ENCODE results near the gene RAB10. TPM values are rescaled to one million over a fixed set of nuclear protein-coding genes. Genes with fewer than 3 reads are reported as not detected.

Gene RAB10
- total RNA-seq, 2 experiments from 2014 or later: 13.5 to 13.8 TPM

GRCh38 chr2:26172871-26173775, 139.2 kb downstream of the RAB10 start, which contains the start of gene GAREM2:
GAREM2 (plus strand) TSS chr2:26173088; CDS start chr2:26173221, 133 bp downstream.
- Histone ChIP-seq H3K9me3 (ENCODE audit: control insufficient read depth in 1 of 2, insufficient read depth in 1 of 2, low read length in 2 of 2) (peaks cover 0 to 22% of the 10 kb centered on the region in 2 experiments), H3K4me3 (ENCODE audit: low read length) (peak within 1 kb of the TSS; percentile 28), H3K27ac (ENCODE audit: low read depth in 1 of 2, low read length in 2 of 2) (no peak within 1 kb of the TSS), H3K27me3 (ENCODE audit: control insufficient read depth in 1 of 2, insufficient read depth in 2 of 2, low read length in 2 of 2) (peaks cover 37 to 45% of the 10 kb centered on the region in 2 experiments), H3K36me3 (ENCODE audit: insufficient read depth, low read length) (no peaks in the 10 kb centered on the region), H3K4me1 (ENCODE audit: insufficient read depth, low read length) (peaks cover 22% of the 10 kb centered on the region)
- peak in 1 of 14 experiments; percentile 26 for DNase-seq
- TF ChIP-seq CTCF (IDR thresholded peaks at IDR 0.05): no peak
- Mint-ChIP-seq H3K4me3 (peak within 1 kb of the TSS; percentile 91), H3K27ac (no peak within 1 kb of the TSS), H3K27me3 (peaks cover 42% of the 10 kb centered on the region), H3K9me3 (no peaks in the 10 kb centered on the region), H3K4me1 (ENCODE audit: low read depth) (peaks cover 15% of the 10 kb centered on the region), H3K36me3 (ENCODE audit: low read depth) (no peaks in the 10 kb centered on the region)
- ChIA-PET POLR2A (interaction anchor here (2.5 kb wide), 1 partner anchor 11 kb away, joined by 10 read pairs; no protein-coding TSS in a partner anchor), CTCF (interaction anchor here (1.3 to 1.6 kb wide), 2 partner anchors 12 kb away, joined by 3 to 4 read pairs; no protein-coding TSS in a partner anchor)
- no peak for ATAC-seq (ENCODE audit: poor library complexity)
- intact Hi-C loops (cut with DNase I, micrococcal nuclease): loop anchor here in 1 of 2 experiments (5.0 kb wide), 1 partner anchor 154 kb away; no protein-coding TSS in a partner anchor

- Histone ChIP-seq H3K36me3 (ENCODE audit: insufficient read depth, low read length) (no peaks in the 10 kb centered on the region), H3K27ac (ENCODE audit: low read depth in 1 of 2, low read length in 2 of 2) (no peak overlapping the region), H3K9me3 (ENCODE audit: control insufficient read depth in 1 of 2, insufficient read depth in 1 of 2, low read length in 2 of 2) (peaks cover 0 to 22% of the 10 kb centered on the region in 2 experiments), H3K27me3 (ENCODE audit: control insufficient read depth in 1 of 2, insufficient read depth in 2 of 2, low read length in 2 of 2) (peaks cover 44 to 47% of the 10 kb centered on the region in 2 experiments), H3K4me3 (ENCODE audit: low read length) (peak overlapping the region; percentile 28), H3K4me1 (ENCODE audit: insufficient read depth, low read length) (peaks cover 27% of the 10 kb centered on the region)
- ATAC-seq (ENCODE audit: poor library complexity): no peak
- Mint-ChIP-seq H3K27me3 (peaks cover 42% of the 10 kb centered on the region), H3K4me1 (ENCODE audit: low read depth) (peaks cover 16% of the 10 kb centered on the region), H3K9me3 (no peaks in the 10 kb centered on the region), H3K27ac (no peak overlapping the region), H3K36me3 (ENCODE audit: low read depth) (no peaks in the 10 kb centered on the region), H3K4me3 (peak overlapping the region; percentile 81)
- ChIA-PET CTCF (interaction anchor here (0.6 to 1.3 kb wide), 2 partner anchors 11 to 98 kb away, joined by 3 to 6 read pairs; no protein-coding TSS in a partner anchor), POLR2A (interaction anchor here (3.3 kb wide), 1 partner anchor 11 kb away, joined by 13 read pairs; no protein-coding TSS in a partner anchor)
- TF ChIP-seq CTCF (IDR thresholded peaks at IDR 0.05): no peak
- intact Hi-C loops (cut with DNase I, micrococcal nuclease): loop anchor here in 1 of 2 experiments (5.0 kb wide), 1 partner anchor 153 kb away; no protein-coding TSS in a partner anchor
- no peak for DNase-seq
Observed at GRCh38 chr2:26173776-26174482, 140.0 kb downstream of the RAB10 start.
